Right lobe of liver (tissue), 6 donors: Measurements from ENCODE around the gene PAGE2B. TPM values are rescaled to one million over a fixed set of nuclear protein-coding genes. Genes with fewer than 3 reads are reported as not detected.
A peak's percentile ranks its signal among the peaks of the same experiment; 100 is the strongest.

Experiments
- ATAC-seq, 4 donors: fragments of 200-7000 bp; cut with Tn5 transposase; one replicate each; pipeline ENCODE4 v1.9.1; 2020; ENCODE audit warnings: mild to moderate bottlenecking in 4 of 4, moderate library complexity in 4 of 4
- DNase-seq, 3 donors: peaks; one replicate each; pipeline ENCODE4 v3.0.0-alpha.2; 2020
- H3K27ac ChIP-seq, 3 donors: fragments of 200-600 bp; one replicate each; pipeline ENCODE4 v1.8.0; 2022
- H3K27me3 ChIP-seq, 2 donors: fragments of 200-600 bp; one replicate each; pipeline ENCODE4 v1.8.0; 2022
- H3K36me3 ChIP-seq, 4 donors: fragments of 200-600 bp; sonication (generic) in 1 of 4; one replicate each; pipeline versions ENCODE4 v1.5.1 to v1.8.0; 2017 to 2022; ENCODE audit warnings: control low read depth in 1 of 4
- H3K4me1 ChIP-seq, 4 donors: fragments of 200-600 bp; sonication (generic) in 1 of 4; one replicate each; pipeline versions ENCODE4 v1.5.1 to v1.8.0; 2017 to 2022; ENCODE audit warnings: control low read depth in 1 of 4
- H3K4me3 ChIP-seq, 3 donors: fragments of 200-600 bp; one replicate each; pipeline ENCODE4 v1.8.0; 2022
- H3K9me3 ChIP-seq, 4 donors: fragments of 200-600 bp; sonication (generic) in 1 of 4; one replicate each; pipeline versions ENCODE4 v1.5.1 to v1.8.0; 2017 to 2022; ENCODE audit warnings: control low read depth in 1 of 4
- POLR2A ChIP-seq: fragments of 450-650 bp; IDR thresholded peaks from one replicate; pipeline ENCODE4 v1.6.1; 2017; ENCODE audit warnings: antibody characterized with exemption, mild to moderate bottlenecking
- WGBS: methylation state at CpG from one replicate; pipeline ENCODE4 v1.1.6; 2018; ENCODE audit warnings: low coverage, low lambda C conversion rate; ENCODE audit not compliant: insufficient coverage; ENCODE audit errors: missing lambda C conversion rate; 5-methylcytosine and 5-hydroxymethylcytosine counted together
- intact Hi-C, 2 donors: fragments of 100-400 bp; cut with DNase I; formaldehyde crosslinking; loops; one replicate each; pipeline versions ENCODE4 v1.11.2 to v1.14.1; 2022
- long read RNA-seq: library from polyadenylated mRNA; unstranded; transcript quantifications from one replicate; pipeline ENCODE4 v2.0.0, GENCODE V29; 2019
- total RNA-seq, 6 experiments: library from RNA; depleted of rRNA in 2 of 6; stranded (reverse); fragments of >200 nt in 2 of 6; fragmentation: NEBNext Ultra II Directional in 3 of 6; extraction: Animal tissue kit (Norgen Biotek cat#: 25700) in 3 of 6; gene quantifications; one replicate each; pipeline versions ENCODE4 v1.1.0 to v1.2.4, GENCODE V29; 2016 to 2023
- TF ChIP-seq, protein P1 (sequence below), 4 donors: fragments of 200-600 bp in 3 of 4; fragments of 450-650 bp in 1 of 4; IDR thresholded peaks; one replicate each; pipeline versions ENCODE4 v1.5.1 to v1.8.0; 2016 to 2022; ENCODE audit warnings: antibody characterized with exemption in 4 of 4, mild to moderate bottlenecking in 2 of 4
- donor health status: DM: no; HTN: yes; CAD: no.
- donor health status: DM: no; HTN: no; CAD: no.
- donor health status: DM: no; HTN: no; CAD: no.
- donor health status: DM: no; HTN: yes; CAD: no.
- donor health status: DM: no; HTN: yes; CAD: no.

Gene PAGE2B, protein sequence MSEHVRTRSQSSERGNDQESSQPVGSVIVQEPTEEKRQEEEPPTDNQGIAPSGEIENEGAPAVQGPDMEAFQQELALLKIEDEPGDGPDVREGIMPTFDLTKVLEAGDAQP
- total RNA-seq: not detected
- long read RNA-seq: 0 reads

DNA sequence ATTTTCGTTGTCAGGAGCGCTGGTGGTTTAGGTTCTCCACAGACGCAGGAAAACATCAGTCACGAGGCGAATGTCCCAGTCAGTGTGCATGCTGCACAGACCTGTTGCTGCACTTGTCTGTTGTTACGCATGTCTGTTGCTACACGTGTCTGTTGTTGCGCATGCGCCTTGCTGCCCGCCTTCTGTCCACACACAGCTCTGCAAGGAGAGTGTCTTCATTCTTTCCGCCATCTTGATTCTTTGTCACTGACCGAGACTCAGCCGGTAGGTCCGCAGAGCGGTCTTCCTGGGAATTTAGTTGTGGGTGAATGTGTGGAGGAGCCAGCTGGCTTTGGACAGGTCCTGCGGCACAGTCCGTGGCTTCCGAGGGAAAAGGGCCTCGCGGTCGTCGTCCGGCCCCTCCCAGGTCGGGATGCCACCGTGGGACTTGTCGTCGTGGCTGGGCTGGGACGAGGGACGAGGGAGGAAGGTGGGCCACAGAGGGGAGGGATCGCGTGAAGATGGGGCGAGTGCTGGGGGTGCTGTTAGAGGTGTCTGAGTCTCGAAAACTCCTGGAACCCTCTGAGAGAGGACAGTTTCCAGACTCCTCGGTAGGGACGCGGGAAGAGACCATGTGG is at the start of gene PAGE2B:
Gene PAGE2B (plus strand): TSS at position 180 of the 617 bp plus-strand sequence. CDS start 1,012 bp downstream, outside the sequence.
- Histone ChIP-seq H3K4me3 (no peak within 1 kb of the TSS), H3K27me3 (no peaks in the 10 kb centered on the region), H3K27ac (no peak within 1 kb of the TSS), H3K9me3 (no peaks in the 10 kb centered on the region), H3K4me1 (no peaks in the 10 kb centered on the region), H3K36me3 (no peaks in the 10 kb centered on the region)
- TF ChIP-seq POLR2A: no peak
- TF ChIP-seq, protein P1, sequence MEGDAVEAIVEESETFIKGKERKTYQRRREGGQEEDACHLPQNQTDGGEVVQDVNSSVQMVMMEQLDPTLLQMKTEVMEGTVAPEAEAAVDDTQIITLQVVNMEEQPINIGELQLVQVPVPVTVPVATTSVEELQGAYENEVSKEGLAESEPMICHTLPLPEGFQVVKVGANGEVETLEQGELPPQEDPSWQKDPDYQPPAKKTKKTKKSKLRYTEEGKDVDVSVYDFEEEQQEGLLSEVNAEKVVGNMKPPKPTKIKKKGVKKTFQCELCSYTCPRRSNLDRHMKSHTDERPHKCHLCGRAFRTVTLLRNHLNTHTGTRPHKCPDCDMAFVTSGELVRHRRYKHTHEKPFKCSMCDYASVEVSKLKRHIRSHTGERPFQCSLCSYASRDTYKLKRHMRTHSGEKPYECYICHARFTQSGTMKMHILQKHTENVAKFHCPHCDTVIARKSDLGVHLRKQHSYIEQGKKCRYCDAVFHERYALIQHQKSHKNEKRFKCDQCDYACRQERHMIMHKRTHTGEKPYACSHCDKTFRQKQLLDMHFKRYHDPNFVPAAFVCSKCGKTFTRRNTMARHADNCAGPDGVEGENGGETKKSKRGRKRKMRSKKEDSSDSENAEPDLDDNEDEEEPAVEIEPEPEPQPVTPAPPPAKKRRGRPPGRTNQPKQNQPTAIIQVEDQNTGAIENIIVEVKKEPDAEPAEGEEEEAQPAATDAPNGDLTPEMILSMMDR (IDR thresholded peaks at IDR 0.05): no peak
- intact Hi-C loops: no loop called here
- WGBS: 69% methylated on average over 15 of the region's 36 CpGs
- ATAC-seq (no peak), DNase-seq (no peak)

DNA sequence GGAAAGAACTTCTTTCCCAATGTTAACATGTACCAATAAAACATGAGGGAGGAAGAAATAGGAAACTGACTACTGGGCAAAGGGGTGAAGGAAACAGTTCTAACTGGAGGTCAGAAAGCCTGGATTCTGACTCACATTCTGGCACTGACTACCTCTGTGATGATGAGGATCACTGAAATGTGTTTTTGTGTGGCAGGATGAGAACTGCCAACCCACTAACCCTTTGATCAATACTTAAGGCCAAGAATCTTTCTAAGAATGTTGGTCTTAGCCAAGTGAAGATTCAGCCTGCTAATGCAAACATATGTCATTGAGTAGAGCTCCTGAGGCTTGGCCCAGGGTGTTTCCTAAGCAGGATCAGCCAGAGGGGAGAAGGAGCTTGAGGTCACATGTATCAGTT is 48.7 kb upstream of the PAGE2B start:
- H3K9me3 ChIP-seq: no peaks in the 10 kb centered on the region
- DNase-seq (no peak), ATAC-seq (peak in 1 of 4 donors; percentile 25)
- intact Hi-C loops: no loop called here
- no peaks in the 10 kb centered on the region for H3K36me3 ChIP-seq
- H3K27ac ChIP-seq: no peak overlapping the region
- no peak overlapping the region for H3K4me3 ChIP-seq
- H3K4me1 ChIP-seq: no peaks in the 10 kb centered on the region
- TF ChIP-seq, protein P1 (IDR thresholded peaks at IDR 0.05): no peak
- no peak for TF ChIP-seq POLR2A
- H3K27me3 ChIP-seq: no peaks in the 10 kb centered on the region

DNA sequence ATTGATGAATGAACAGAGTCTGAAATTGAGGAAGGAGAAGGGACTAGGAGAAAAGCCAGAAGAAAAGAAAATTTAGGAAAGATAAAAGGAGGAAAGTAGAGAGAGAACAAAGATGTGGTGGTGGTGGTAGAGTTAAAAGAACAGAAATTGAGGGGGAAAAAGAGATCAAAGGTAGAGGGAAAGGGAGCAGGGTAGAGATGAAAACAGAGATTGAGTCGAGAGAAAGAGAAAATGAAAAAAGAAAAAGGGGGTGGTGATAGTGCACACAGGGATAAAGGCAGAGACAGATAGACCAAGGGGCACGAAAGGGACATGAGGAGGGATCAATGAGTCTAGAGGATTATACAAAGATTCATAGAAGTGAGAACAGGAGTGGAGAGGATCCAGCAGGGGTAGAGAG is 48.0 kb upstream of the PAGE2B start:
- no peaks in the 10 kb centered on the region for H3K36me3 ChIP-seq
- H3K4me3 ChIP-seq: no peak overlapping the region
- no peak overlapping the region for H3K27ac ChIP-seq
- no peak for DNase-seq
- intact Hi-C loops: no loop called here
- 26% methylated on average over 2 of the region's 2 CpGs for WGBS
- ATAC-seq: no peak
- no peak for TF ChIP-seq POLR2A
- TF ChIP-seq, protein P1 (IDR thresholded peaks at IDR 0.05): no peak
- H3K27me3 ChIP-seq: no peaks in the 10 kb centered on the region
- H3K4me1 ChIP-seq: no peaks in the 10 kb centered on the region
- no peaks in the 10 kb centered on the region for H3K9me3 ChIP-seq

DNA sequence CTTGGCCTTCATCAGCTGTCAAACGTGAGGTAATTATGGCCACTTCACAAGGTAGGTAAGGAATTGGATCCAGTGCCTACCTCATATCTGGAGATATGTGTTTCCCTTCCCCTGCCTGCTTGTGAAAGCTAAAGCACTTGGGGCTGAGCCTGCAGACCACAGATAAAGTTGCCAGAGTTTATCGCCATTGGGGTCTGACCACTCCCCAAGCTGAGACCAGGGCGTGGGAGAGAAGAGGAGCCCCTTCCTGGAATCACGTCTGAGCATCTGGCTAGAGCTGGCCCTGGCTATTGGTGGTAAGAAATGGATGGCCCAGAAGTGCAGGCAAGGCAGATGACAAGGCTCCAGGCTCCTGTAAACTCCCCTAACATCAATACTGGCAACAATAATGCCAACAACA is 46.8 kb upstream of the PAGE2B start:
- Histone ChIP-seq H3K36me3 (no peaks in the 10 kb centered on the region), H3K4me3 (no peak overlapping the region), H3K4me1 (peaks cover 0 to 7% (median 0%) of the 10 kb centered on the region in 4 donors), H3K27me3 (no peaks in the 10 kb centered on the region), H3K27ac (no peak overlapping the region), H3K9me3 (no peaks in the 10 kb centered on the region)
- ATAC-seq (no peak), DNase-seq (no peak)
- TF ChIP-seq POLR2A: no peak
- TF ChIP-seq, protein P1 (IDR thresholded peaks at IDR 0.05): no peak
- 31% methylated on average over 4 of the region's 4 CpGs for WGBS
- intact Hi-C loops: no loop called here
